Measurements from ENCODE around the gene SCEL.
"Not testable (repeated sequence)": the region's sequence is repeated elsewhere in the genome, so short reads cannot be mapped to it uniquely, and the experiment has no call there.

SCEL gene

GRCh38 chr13:77571956-77572355 is 36.5 kb downstream of the SCEL start:
- DNase-seq: no peak

GRCh38 chr13:77574096-77574495 is 38.6 kb downstream of the SCEL start:
- DNase-seq: no peak

- no peak for DNase-seq
Observed at GRCh38 chr13:77579959-77580358, 44.5 kb downstream of the SCEL start.

- DNase-seq: no peak
Observed at GRCh38 chr13:77580748-77581147, 45.2 kb downstream of the SCEL start.

GRCh38 chr13:77583581-77583980 is 48.1 kb downstream of the SCEL start:
- no peak for DNase-seq

- DNase-seq: no peak
Observed at GRCh38 chr13:77584106-77584505, 48.6 kb downstream of the SCEL start.

- DNase-seq: no peak
Observed at GRCh38 chr13:77595166-77595810, 59.8 kb downstream of the SCEL start.

GRCh38 chr13:77596777-77597176 is 61.3 kb downstream of the SCEL start:
- DNase-seq: no peak

GRCh38 chr13:77599351-77599750 is 63.8 kb downstream of the SCEL start:
- DNase-seq: no peak

- no peak for DNase-seq
Observed at GRCh38 chr13:77600701-77601100, 65.2 kb downstream of the SCEL start.

GRCh38 chr13:77611068-77611467 is 75.6 kb downstream of the SCEL start:
- DNase-seq: no peak

- no peak for DNase-seq
Observed at GRCh38 chr13:77616027-77616426, 80.5 kb downstream of the SCEL start.

- no peak for DNase-seq
Observed at GRCh38 chr13:77619655-77620054, 84.1 kb downstream of the SCEL start.

GRCh38 chr13:77620138-77620537 is 84.6 kb downstream of the SCEL start:
- DNase-seq: no peak

- DNase-seq: no peak
Observed at GRCh38 chr13:77623806-77624205, 88.3 kb downstream of the SCEL start.

GRCh38 chr13:77628170-77628569 is 92.7 kb downstream of the SCEL start:
- DNase-seq: no peak

GRCh38 chr13:77637588-77637987 is 102.1 kb downstream of the SCEL start:
- DNase-seq: no peak

GRCh38 chr13:77650409-77650808 is 114.9 kb downstream of the SCEL start:
- no peak for DNase-seq

GRCh38 chr13:77653301-77653700 is 117.8 kb downstream of the SCEL start:
- DNase-seq: no peak

- not testable (repeated sequence) for DNase-seq
Observed at GRCh38 chr13:77660016-77660415, 124.5 kb downstream of the SCEL start.

GRCh38 chr13:77660841-77661250 is 125.3 kb downstream of the SCEL start:
- no peak for DNase-seq

- DNase-seq: not testable (repeated sequence)
Observed at GRCh38 chr13:77662301-77662700, 126.8 kb downstream of the SCEL start.

- DNase-seq: not testable (repeated sequence)
Observed at GRCh38 chr13:77662831-77663230, 127.3 kb downstream of the SCEL start.

- DNase-seq: no peak
Observed at GRCh38 chr13:77674852-77675251, 139.3 kb downstream of the SCEL start.

- DNase-seq: no peak
Observed at GRCh38 chr13:77678691-77679235, 143.3 kb downstream of the SCEL start.

Data from inflammatory macrophage treated with lipopolysaccharide for 1 hour (primary cell).